HL-60 (cell line): Measurements from ENCODE around the gene PREB.

Experiments used
- DNase-seq, 2 experiments: peaks; one replicate each; pipeline ENCODE4 v3.0.0-alpha.2; 2010 to 2020; ENCODE audit warnings: low read depth in 1 of 2, low spot score in 1 of 2
- H3K27ac ChIP-seq: fragments of 250-450 bp; sonication (Bioruptor Pico); replicated peaks from 2 replicates; pipeline ENCODE4 v1.5.1; 2020; ENCODE audit warnings: mild to moderate bottlenecking, moderate library complexity
- H3K27me3 ChIP-seq: fragments of 250-450 bp; sonication (Bioruptor Pico); 2 replicates; pipeline ENCODE4 v1.5.1; 2021; ENCODE audit warnings: mild to moderate bottlenecking, moderate library complexity; ENCODE audit not compliant: insufficient read depth, poor library complexity, severe bottlenecking
- H3K4me3 ChIP-seq: replicated peaks from 2 replicates; pipeline ENCODE4 v1.5.1; 2011; ENCODE audit warnings: mild to moderate bottlenecking, control low read depth, low read length; ENCODE audit not compliant: insufficient read depth
- GABPA ChIP-seq: IDR thresholded peaks from 2 replicates; pipeline ENCODE4 v1.6.1; 2012; ENCODE audit warnings: low read depth
- POLR2AphosphoS5 ChIP-seq: IDR thresholded peaks from 2 replicates; pipeline ENCODE4 v1.6.1; 2012; ENCODE audit warnings: low read depth
- SPI1 ChIP-seq: IDR thresholded peaks from 2 replicates; pipeline ENCODE4 v1.6.1; 2012; ENCODE audit warnings: low read depth, mild to moderate bottlenecking, borderline replicate concordance
- TF ChIP-seq, protein P1 (sequence below): IDR thresholded peaks from one replicate; pipeline ENCODE4 v1.5.1; 2011; ENCODE audit warnings: low read length, control low read depth, inconsistent platforms; ENCODE audit not compliant: insufficient read depth
- TF ChIP-seq, protein P2 (sequence below): IDR thresholded peaks from 2 replicates; pipeline ENCODE4 v1.6.1; 2012; ENCODE audit warnings: low read depth; ENCODE audit not compliant: insufficient replicate concordance

The PREB gene

DNA sequence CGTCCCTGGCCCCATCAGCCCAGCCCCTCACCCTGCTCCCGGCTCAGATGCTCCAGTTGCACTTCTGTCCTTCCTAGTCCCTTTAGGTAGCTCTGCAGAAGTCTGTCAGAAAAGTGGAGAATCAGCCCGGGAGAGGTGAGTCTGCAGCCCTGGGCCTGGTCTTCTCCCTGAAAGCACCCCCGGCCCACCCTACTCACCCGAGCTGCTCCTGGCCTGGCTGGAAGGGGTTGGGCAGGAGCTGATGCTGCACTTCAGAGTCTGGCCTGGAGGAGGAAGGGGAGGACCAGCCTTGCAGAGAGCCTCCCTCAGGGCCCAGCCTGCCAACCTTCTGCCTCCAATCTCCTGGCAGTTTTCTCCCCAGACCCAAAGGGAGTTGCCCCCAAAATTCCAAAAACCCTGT, 32.1 kb downstream of the PREB start:
- no peak overlapping the region for H3K27ac ChIP-seq
- no peak overlapping the region for H3K4me3 ChIP-seq
- DNase-seq: no peak
- no peaks in the 10 kb centered on the region for H3K27me3 ChIP-seq
- TF ChIP-seq, protein P1, sequence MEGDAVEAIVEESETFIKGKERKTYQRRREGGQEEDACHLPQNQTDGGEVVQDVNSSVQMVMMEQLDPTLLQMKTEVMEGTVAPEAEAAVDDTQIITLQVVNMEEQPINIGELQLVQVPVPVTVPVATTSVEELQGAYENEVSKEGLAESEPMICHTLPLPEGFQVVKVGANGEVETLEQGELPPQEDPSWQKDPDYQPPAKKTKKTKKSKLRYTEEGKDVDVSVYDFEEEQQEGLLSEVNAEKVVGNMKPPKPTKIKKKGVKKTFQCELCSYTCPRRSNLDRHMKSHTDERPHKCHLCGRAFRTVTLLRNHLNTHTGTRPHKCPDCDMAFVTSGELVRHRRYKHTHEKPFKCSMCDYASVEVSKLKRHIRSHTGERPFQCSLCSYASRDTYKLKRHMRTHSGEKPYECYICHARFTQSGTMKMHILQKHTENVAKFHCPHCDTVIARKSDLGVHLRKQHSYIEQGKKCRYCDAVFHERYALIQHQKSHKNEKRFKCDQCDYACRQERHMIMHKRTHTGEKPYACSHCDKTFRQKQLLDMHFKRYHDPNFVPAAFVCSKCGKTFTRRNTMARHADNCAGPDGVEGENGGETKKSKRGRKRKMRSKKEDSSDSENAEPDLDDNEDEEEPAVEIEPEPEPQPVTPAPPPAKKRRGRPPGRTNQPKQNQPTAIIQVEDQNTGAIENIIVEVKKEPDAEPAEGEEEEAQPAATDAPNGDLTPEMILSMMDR: no peak
- TF ChIP-seq, protein P2, sequence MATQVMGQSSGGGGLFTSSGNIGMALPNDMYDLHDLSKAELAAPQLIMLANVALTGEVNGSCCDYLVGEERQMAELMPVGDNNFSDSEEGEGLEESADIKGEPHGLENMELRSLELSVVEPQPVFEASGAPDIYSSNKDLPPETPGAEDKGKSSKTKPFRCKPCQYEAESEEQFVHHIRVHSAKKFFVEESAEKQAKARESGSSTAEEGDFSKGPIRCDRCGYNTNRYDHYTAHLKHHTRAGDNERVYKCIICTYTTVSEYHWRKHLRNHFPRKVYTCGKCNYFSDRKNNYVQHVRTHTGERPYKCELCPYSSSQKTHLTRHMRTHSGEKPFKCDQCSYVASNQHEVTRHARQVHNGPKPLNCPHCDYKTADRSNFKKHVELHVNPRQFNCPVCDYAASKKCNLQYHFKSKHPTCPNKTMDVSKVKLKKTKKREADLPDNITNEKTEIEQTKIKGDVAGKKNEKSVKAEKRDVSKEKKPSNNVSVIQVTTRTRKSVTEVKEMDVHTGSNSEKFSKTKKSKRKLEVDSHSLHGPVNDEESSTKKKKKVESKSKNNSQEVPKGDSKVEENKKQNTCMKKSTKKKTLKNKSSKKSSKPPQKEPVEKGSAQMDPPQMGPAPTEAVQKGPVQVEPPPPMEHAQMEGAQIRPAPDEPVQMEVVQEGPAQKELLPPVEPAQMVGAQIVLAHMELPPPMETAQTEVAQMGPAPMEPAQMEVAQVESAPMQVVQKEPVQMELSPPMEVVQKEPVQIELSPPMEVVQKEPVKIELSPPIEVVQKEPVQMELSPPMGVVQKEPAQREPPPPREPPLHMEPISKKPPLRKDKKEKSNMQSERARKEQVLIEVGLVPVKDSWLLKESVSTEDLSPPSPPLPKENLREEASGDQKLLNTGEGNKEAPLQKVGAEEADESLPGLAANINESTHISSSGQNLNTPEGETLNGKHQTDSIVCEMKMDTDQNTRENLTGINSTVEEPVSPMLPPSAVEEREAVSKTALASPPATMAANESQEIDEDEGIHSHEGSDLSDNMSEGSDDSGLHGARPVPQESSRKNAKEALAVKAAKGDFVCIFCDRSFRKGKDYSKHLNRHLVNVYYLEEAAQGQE: no peak
- TF ChIP-seq POLR2AphosphoS5 (no peak), GABPA (no peak), SPI1 (no peak)

DNA sequence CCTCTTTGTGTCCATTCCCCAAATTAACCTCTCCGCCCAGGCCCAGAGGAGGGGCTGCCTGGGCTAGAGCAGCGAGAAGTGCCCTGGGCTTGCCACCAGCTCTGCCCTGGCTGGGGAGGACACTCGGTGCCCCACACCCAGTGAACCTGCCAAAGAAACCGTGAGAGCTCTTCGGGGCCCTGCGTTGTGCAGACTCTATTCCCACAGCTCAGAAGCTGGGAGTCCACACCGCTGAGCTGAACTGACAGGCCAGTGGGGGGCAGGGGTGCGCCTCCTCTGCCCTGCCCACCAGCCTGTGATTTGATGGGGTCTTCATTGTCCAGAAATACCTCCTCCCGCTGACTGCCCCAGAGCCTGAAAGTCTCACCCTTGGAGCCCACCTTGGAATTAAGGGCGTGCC, 34.4 kb downstream of the PREB start:
- TF ChIP-seq GABPA: no peak
- no peak for TF ChIP-seq POLR2AphosphoS5
- TF ChIP-seq, protein P1: no peak
- TF ChIP-seq, protein P2: no peak
- no peak for TF ChIP-seq SPI1
- H3K4me3 ChIP-seq: no peak overlapping the region
- no peak overlapping the region for H3K27ac ChIP-seq
- no peak for DNase-seq
- H3K27me3 ChIP-seq: no peaks in the 10 kb centered on the region

DNA sequence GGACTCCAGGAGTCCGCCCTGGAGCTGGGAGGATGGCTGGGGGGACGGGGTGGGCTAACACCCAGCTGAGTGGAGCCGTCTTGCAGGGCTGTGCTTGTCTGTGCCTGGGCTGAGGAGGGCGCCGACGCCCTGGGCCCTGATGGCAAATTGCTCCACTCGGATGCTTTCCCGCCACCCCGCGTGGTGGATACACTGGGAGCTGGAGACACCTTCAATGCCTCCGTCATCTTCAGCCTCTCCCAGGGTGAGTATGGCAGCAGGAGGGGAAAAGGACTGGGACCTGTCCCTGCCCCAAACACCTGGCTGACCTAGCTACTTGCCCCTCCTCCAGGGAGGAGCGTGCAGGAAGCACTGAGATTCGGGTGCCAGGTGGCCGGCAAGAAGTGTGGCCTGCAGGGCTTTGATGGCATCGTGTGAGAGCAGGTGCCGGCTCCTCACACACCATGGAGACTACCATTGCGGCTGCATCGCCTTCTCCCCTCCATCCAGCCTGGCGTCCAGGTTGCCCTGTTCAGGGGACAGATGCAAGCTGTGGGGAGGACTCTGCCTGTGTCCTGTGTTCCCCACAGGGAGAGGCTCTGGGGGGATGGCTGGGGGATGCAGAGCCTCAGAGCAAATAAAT, 35.0 kb downstream of the PREB start:
- H3K27me3 ChIP-seq: no peaks in the 10 kb centered on the region
- H3K27ac ChIP-seq: no peak overlapping the region
- TF ChIP-seq POLR2AphosphoS5: no peak
- TF ChIP-seq SPI1: no peak
- TF ChIP-seq, protein P1: no peak
- TF ChIP-seq GABPA: no peak
- TF ChIP-seq, protein P2: no peak
- no peak for DNase-seq
- no peak overlapping the region for H3K4me3 ChIP-seq
